Measurements from ENCODE around the gene NUMB.

The NUMB gene

DNA sequence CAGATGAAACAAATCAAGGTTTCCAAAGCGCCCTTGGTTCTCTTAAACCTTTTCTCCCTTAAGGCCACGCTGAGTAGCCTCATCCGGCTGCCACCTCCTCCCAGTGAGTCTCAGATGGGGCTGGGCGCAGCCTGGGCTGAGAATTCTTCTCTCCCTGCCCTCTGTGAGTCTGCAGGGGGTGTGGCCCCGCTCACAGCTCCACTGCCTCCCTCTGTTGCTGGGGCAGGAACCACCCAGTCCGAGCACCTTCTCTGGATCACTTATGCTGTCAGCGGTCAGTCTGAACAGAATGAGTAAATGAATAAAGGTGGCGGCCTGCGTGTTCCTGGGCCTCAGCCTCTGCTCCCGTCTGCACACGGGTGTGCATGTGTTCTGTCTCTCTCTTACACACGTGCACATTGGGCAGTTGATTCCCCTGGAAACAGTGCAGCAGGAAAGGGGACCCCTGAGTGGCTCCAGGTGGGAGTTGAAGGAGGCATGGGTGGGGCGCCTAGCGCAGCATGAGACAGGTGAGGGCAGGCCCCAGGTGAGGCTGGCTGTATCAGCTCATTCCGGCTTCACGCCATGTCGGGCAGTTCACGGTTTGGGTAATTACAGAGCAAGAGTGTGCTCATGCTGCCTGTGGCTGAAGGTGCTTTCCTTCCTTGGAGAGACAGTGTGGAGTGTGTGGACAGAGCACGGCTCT lies 216.7 kb downstream of the NUMB start:
- peaks cover 13 to 19% of the 10 kb centered on the region in 2 donors for H3K4me1 Mint-ChIP-seq (ENCODE audit: low read depth in 2 of 2)
- peaks cover 50 to 83% of the 10 kb centered on the region in 2 donors for H3K27me3 Mint-ChIP-seq
- no peaks in the 10 kb centered on the region for H3K9me3 Mint-ChIP-seq
- no peak overlapping the region for H3K4me3 Mint-ChIP-seq
- DNase-seq, result no peak
- ATAC-seq (replicated peaks), result no peak
- H3K27ac Mint-ChIP-seq, result no peak overlapping the region
- H3K36me3 Mint-ChIP-seq (ENCODE audit: insufficient read depth), result peaks cover 7% of the 10 kb centered on the region

DNA sequence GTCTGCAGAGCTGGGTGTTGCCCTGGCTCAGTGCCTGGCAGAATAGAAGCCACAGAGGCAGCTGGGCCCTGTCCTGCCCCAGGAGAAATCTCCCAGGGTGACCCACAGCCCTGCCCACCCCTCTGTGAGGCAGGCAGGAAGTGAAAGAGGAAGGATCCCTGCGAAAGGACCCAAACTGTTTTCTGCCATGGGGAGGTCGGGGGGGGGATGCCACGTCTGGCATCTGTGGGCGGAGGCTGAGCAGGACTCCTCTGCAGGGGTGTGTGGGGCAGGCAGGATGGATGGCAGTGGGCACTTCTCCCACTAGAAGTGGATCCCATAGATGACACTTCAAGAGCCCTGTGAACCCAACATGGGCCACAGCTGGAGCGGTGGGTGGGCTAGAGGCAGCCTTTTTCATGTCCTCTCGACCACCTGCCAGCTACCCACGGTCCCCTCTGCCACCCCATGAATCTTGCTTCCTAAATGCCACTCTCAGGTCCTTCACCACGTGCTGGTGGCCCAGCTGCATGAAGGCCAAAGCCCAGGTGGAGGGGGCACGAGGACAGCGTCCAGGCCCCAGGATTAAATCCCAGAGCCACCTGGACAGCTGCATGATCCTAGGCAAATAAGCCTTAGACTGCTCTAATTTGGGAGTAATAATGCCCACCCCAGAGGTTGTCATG lies 217.4 kb downstream of the NUMB start:
- H3K9me3 Mint-ChIP-seq, result no peaks in the 10 kb centered on the region
- ATAC-seq (replicated peaks) (no peak), DNase-seq (no peak)
- H3K27me3 Mint-ChIP-seq, result peaks cover 57 to 90% of the 10 kb centered on the region in 2 donors
- no peak overlapping the region for H3K27ac Mint-ChIP-seq
- peaks cover 12 to 17% of the 10 kb centered on the region in 2 donors for H3K4me1 Mint-ChIP-seq (ENCODE audit: low read depth in 2 of 2)
- peaks cover 3% of the 10 kb centered on the region for H3K36me3 Mint-ChIP-seq (ENCODE audit: insufficient read depth)
- H3K4me3 Mint-ChIP-seq, result no peak overlapping the region

DNA sequence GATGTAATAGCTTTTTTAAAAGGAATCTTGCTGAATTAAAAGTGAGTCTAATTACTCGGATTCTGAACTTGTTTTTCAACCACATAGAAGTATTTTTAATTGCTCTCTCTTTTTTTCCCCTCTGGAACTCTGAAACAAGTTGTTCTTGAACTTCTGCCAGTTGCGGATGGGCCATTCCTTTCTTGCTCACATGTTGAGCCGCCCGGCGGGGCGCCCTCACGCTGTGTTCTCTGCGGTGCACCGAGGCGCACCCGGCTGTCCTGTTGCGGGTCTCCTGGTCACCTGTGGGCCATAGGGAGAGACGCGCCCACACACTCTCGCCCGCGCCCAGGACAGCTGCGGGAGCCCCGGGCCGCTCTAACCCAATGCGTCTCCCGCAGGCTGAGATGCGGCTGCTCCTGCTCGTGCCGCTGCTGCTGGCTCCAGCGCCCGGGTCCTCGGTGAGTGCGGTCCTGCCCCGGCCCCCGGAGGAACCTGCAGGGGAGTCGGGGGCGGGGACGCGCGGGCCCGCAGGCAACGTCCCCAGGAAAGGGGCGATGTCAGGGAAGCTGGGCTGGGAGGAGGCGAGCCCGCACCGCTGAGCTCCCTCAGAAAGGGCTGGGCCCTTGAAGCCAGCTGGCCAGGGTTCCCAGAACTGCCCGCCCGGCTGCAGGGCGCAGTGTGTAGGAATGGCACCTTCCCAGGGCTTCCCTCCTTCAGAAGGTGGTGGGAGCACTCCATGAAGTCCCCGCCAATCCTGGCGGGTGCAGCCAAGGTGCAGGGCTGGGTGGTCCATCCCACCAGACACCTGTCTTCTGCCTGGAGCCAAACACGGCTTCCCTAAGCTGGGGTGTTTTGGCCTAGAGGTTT lies 218.7 kb downstream of the NUMB start:
- ATAC-seq (replicated peaks) (no peak), DNase-seq (no peak)
- H3K36me3 Mint-ChIP-seq (ENCODE audit: insufficient read depth), result peaks cover 3% of the 10 kb centered on the region
- no peaks in the 10 kb centered on the region for H3K9me3 Mint-ChIP-seq
- H3K4me1 Mint-ChIP-seq (ENCODE audit: low read depth in 2 of 2), result peaks cover 12% of the 10 kb centered on the region in 2 donors
- no peak overlapping the region for H3K27ac Mint-ChIP-seq
- no peak overlapping the region for H3K4me3 Mint-ChIP-seq
- H3K27me3 Mint-ChIP-seq, result peaks cover 70 to 95% of the 10 kb centered on the region in 2 donors

DNA sequence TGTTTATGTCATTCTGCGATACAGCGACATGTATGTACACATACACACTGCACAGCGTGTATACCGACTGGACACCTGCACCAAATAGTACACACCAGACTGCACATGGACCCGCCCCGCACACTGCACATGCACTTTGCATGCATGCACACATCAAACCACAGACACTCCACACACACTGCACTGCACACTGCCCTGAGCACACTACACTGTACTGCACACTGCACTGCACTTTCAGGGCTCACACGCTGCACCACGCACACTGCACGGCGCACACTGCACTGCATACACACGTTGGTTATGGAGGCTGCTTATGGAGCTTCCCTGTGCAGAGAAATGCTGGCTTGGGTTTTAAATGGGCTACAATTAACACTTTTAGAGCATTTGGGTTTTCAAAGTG lies 219.4 kb downstream of the NUMB start:
- Mint-ChIP-seq H3K9me3 (no peaks in the 10 kb centered on the region), H3K27me3 (peaks cover 77 to 95% of the 10 kb centered on the region in 2 donors), H3K27ac (no peak overlapping the region), H3K36me3 (ENCODE audit: insufficient read depth) (peaks cover 3% of the 10 kb centered on the region), H3K4me3 (no peak overlapping the region), H3K4me1 (ENCODE audit: low read depth in 2 of 2) (peaks cover 12% of the 10 kb centered on the region in 2 donors)
- DNase-seq (no peak), ATAC-seq (replicated peaks) (no peak)

DNA sequence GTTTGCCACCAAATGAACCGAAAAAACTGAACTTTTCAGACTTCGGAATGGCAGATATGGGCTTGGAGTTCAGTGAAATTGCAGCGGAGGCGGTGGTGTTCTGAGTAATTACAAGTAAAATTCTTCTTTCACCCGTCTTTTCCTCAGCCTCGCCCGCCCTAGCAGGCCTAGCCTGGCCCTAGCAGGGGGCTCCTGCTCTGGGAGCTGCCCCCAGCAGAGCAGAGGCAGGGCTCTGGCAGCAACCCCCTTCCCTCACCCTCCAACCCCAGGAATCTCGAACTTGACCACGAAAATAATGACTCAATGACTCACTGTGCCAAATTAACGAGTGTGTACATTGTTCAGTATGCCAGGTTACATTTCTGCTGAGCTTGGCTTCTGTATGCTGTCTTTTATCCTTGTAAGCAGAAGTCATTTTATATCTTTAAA lies 219.9 kb downstream of the NUMB start:
- peaks cover 12% of the 10 kb centered on the region in 2 donors for H3K4me1 Mint-ChIP-seq (ENCODE audit: low read depth in 2 of 2)
- DNase-seq (no peak), ATAC-seq (replicated peaks) (no peak)
- peaks cover 82 to 95% of the 10 kb centered on the region in 2 donors for H3K27me3 Mint-ChIP-seq
- H3K36me3 Mint-ChIP-seq (ENCODE audit: insufficient read depth), result peaks cover 3% of the 10 kb centered on the region
- peak overlapping the region; percentile 15 to 36 for H3K4me3 Mint-ChIP-seq
- H3K9me3 Mint-ChIP-seq, result no peaks in the 10 kb centered on the region
- no peak overlapping the region for H3K27ac Mint-ChIP-seq

DNA sequence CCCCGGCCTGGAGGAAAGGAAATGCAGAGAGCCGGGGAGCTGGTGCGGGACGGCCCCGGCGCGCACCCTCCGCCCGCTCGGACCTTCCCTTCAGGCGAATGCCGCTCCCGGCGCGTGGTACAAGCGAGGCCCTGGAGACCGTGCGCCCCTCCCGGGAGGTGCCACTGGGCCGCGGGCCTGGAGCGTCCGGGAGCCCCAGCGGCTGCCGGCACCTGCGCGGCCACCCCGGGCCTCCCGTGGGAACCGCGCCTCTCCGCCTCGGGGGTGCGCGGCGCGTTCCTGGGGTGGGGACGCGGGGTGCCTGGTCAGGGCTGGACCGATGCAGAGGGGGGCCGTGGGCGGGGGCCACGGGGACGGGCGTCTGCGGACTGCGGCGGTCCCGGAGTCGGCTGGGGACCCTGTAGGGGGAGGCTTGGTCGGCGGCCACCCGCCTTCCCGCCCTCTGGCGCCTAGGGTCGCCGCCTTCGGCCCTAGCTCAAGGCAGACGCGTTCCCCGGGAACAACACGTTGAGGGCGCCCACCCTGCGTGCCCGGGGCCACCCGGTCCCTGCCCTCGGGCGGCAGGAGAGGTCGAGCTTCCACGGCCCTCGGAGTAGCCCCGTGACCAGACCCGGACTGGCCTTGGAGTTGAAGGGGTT lies 220.4 kb downstream of the NUMB start:
- DNase-seq (no peak), ATAC-seq (replicated peaks) (no peak)
- H3K27me3 Mint-ChIP-seq, result peaks cover 83 to 95% of the 10 kb centered on the region in 2 donors
- no peaks in the 10 kb centered on the region for H3K9me3 Mint-ChIP-seq
- peak overlapping the region; percentile 36 to 53 for H3K4me3 Mint-ChIP-seq
- peaks cover 3% of the 10 kb centered on the region for H3K36me3 Mint-ChIP-seq (ENCODE audit: insufficient read depth)
- H3K27ac Mint-ChIP-seq, result no peak overlapping the region
- H3K4me1 Mint-ChIP-seq (ENCODE audit: low read depth in 2 of 2), result peaks cover 11 to 12% of the 10 kb centered on the region in 2 donors

DNA sequence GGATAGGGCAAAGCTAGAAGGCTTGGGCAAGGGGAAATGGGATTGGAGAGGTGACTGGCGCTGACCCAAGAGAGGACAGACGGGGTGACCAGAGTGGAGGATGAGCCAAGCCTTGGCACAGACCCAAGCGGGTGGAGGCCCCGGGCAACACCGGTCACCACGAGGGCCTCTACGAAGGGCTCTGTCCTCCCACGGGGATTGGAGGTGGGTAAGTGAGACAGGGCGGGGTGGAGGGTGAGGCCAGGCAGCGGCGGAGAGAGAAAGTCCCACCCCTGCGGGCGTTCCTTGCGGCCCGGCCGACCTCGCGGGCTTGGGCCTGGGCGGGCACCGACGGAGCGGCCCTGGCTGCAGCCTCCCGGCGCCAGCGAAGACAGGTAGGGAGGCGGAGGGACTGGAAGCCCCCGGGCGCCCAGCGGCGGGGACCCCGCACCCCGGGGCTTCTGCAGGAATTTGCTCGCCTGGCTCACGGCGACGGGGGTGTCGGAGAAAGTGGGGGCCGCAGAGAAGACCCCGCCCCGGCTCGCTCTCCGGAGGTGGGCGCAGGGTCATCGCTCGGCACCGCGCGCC lies 221.0 kb downstream of the NUMB start, which contains the start of gene PAPLN:
TSS of gene PAPLN (plus strand) at position 288 of the 567 bp plus-strand sequence. CDS start 2,273 bp downstream, outside the sequence.
- ATAC-seq (replicated peaks), result peak; percentile 32
- DNase-seq, result no peak
- H3K4me1 Mint-ChIP-seq (ENCODE audit: low read depth in 2 of 2), result peaks cover 7 to 8% of the 10 kb centered on the region in 2 donors
- H3K27me3 Mint-ChIP-seq, result peaks cover 78 to 95% of the 10 kb centered on the region in 2 donors
- no peak within 1 kb of the TSS for H3K27ac Mint-ChIP-seq
- H3K4me3 Mint-ChIP-seq, result peak within 1 kb of the TSS; percentile 52 to 53
- H3K36me3 Mint-ChIP-seq (ENCODE audit: insufficient read depth), result peaks cover 3% of the 10 kb centered on the region
- no peaks in the 10 kb centered on the region for H3K9me3 Mint-ChIP-seq

DNA sequence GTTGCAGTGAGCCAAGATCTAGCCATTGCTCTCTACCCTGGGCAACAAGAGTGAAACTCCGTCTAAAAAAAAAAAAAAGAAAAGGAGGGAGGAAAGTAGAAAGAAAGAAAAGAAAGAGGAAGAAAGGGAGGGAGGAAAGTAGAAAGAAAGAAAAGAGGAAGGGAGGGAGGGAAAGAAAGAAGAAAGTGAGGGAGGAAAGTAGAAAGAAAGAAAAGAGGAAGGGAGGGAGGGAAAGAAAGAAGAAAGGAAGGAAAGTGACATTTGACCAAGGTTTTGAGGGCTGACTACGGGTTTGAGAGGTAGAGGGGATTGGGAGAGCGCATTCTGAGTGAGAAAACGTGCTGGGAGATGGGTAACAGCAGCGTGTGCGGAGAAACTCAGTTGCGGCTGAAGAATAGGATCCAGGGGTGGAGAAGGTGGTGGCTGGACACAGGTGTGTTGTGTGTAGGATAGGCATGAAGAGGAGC lies 221.6 kb downstream of the NUMB start:
- H3K36me3 Mint-ChIP-seq (ENCODE audit: insufficient read depth), result peaks cover 3% of the 10 kb centered on the region
- H3K27me3 Mint-ChIP-seq, result peaks cover 75 to 92% of the 10 kb centered on the region in 2 donors
- DNase-seq (no peak), ATAC-seq (replicated peaks) (no peak)
- peaks cover 7 to 8% of the 10 kb centered on the region in 2 donors for H3K4me1 Mint-ChIP-seq (ENCODE audit: low read depth in 2 of 2)
- H3K4me3 Mint-ChIP-seq, result peak overlapping the region; percentile 52 to 53
- no peaks in the 10 kb centered on the region for H3K9me3 Mint-ChIP-seq
- no peak overlapping the region for H3K27ac Mint-ChIP-seq

DNA sequence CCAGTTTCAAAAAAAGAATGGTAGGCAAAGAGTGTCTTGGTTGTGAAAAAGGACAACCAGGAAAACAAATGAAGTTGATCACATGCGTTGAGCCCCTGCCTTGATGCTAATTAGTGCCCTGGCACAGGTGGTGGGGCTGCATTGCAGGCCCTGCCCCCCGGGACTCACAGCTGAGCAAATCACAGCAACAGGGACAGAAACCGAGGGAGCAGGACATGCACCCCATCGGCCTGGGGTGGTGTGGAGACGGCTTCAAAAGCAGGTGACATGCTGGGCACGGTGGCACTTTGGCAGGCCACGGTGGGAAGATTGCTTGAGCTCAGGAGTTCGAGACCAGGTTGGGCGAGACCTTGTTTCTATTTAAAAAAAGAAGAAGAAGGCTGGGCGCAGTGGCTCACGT lies 222.2 kb downstream of the NUMB start:
- DNase-seq (no peak), ATAC-seq (replicated peaks) (no peak)
- peaks cover 69 to 86% of the 10 kb centered on the region in 2 donors for H3K27me3 Mint-ChIP-seq
- H3K4me1 Mint-ChIP-seq (ENCODE audit: low read depth in 2 of 2), result peaks cover 7 to 8% of the 10 kb centered on the region in 2 donors
- no peaks in the 10 kb centered on the region for H3K9me3 Mint-ChIP-seq
- no peak overlapping the region for H3K27ac Mint-ChIP-seq
- peaks cover 2% of the 10 kb centered on the region for H3K36me3 Mint-ChIP-seq (ENCODE audit: insufficient read depth)
- peak overlapping the region in 1 of 2 donors; percentile 53 for H3K4me3 Mint-ChIP-seq

DNA sequence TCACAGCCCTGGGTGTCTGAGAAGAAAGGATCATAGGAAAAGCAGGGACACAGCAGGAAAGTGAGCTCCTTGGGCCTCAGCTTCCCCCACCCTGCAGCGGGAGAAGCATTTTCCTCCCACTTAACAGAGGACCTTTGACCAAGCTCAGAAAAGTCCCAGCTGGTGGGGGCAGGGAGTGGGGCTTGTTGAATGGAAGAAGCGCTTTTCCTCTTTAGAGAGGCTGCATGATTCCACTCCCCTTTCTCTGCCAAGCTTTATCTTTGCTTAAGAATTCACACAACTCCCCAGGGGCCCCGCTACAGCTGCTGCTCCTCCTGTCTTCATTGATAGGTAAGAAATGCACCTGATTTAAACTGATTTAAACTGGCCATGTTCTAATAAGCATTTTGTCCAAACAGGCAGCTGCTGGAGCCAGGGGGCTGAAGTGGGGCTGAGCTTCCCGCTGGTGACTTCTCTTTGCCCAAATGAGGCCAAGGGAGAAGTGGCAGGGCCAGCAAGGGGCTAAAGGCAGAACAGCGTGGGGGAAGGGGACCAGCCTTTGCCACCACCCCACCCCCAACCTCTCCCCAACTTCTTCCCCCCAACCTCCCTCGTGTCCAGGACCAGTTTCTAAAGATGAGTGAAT lies 222.7 kb downstream of the NUMB start:
- no peak overlapping the region for H3K27ac Mint-ChIP-seq
- H3K36me3 Mint-ChIP-seq (ENCODE audit: insufficient read depth), result no peaks in the 10 kb centered on the region
- ATAC-seq (replicated peaks) (no peak), DNase-seq (no peak)
- H3K4me1 Mint-ChIP-seq (ENCODE audit: low read depth in 2 of 2), result peaks cover 7 to 8% of the 10 kb centered on the region in 2 donors
- H3K9me3 Mint-ChIP-seq, result no peaks in the 10 kb centered on the region
- peak overlapping the region in 1 of 2 donors; percentile 53 for H3K4me3 Mint-ChIP-seq
- peaks cover 64 to 81% of the 10 kb centered on the region in 2 donors for H3K27me3 Mint-ChIP-seq

DNA sequence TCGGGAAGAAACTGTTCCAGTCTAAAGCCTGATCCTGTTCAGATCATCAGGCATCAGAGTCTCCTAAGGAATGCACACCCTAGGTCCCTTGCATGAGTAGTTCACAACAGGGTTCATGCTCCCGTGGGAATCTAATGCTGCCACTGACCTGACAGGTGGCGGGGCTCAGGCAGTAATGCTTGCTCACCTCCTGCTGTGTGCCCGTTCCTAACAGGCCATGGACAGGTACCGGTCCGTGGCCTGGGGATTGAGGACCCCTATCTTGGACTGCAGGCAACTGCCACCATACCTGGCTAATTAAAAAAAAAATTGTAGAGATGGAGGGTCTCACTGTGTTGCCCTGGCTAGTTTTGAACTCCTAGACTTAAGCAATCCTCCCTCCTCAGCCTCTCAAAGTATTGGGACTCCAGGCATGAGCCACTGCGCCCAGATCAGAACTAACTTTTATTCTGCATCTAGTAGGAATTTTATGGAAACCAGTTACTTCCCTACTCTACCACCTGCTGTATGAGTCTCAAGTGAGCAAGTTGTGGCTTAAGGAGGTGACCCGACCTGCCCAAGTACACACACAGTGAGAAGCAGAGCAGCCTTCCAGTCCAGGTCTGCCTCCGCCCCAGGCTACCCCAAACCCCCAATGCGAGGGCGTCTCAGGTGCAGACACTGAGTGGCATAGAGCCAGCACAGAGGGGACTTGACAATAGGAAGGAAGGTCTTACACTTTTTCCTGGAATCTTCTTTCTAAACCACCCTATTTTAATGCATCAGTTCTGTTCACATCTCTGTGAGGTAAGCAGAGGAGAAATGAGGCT lies 223.6 kb downstream of the NUMB start:
- no peak for ATAC-seq (replicated peaks)
- H3K27me3 Mint-ChIP-seq, result peaks cover 56 to 72% of the 10 kb centered on the region in 2 donors
- no peaks in the 10 kb centered on the region for H3K9me3 Mint-ChIP-seq
- H3K36me3 Mint-ChIP-seq (ENCODE audit: insufficient read depth), result no peaks in the 10 kb centered on the region
- no peak for DNase-seq
- H3K4me1 Mint-ChIP-seq (ENCODE audit: low read depth in 2 of 2), result peaks cover 7 to 8% of the 10 kb centered on the region in 2 donors
- H3K27ac Mint-ChIP-seq, result no peak overlapping the region
- H3K4me3 Mint-ChIP-seq, result peak overlapping the region in 1 of 2 donors; percentile 33

DNA sequence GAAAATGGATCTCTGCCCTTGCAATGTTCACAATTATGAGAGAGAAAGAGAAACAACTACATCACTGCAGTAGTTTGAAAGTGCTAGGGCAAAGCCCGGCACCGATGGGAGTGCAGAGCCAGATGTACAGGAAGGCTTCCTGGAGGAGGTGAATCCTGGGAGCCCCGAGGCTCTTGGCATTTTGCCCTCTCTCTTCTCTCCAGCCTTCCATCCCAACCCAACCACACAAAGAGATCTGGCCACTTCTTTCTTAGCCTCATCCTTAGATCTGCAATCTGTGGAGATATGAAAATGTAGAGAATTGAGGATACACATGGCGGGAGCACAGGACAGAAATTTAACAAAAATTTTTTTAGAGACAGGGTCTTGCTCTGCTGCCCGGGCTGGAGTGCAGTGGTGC lies 224.3 kb downstream of the NUMB start:
- Mint-ChIP-seq H3K36me3 (ENCODE audit: insufficient read depth) (no peaks in the 10 kb centered on the region), H3K4me3 (no peak overlapping the region), H3K4me1 (ENCODE audit: low read depth in 2 of 2) (peaks cover 7 to 8% of the 10 kb centered on the region in 2 donors), H3K27ac (no peak overlapping the region), H3K9me3 (no peaks in the 10 kb centered on the region), H3K27me3 (peaks cover 49 to 65% of the 10 kb centered on the region in 2 donors)
- no peak for DNase-seq
- ATAC-seq (replicated peaks), result no peak
